Measurements from ENCODE around the gene FAM228B.
"Not testable (repeated sequence)": the region's sequence is repeated elsewhere in the genome, so short reads cannot be mapped to it uniquely, and the experiment has no call there.

The FAM228B gene

GRCh38 chr2:24123195-24123921, at the start of gene FAM228B, which contains the start of gene PFN4:
TSS of gene FAM228B (plus strand) at chr2:24123469. CDS start at chr2:24124362, 893 bp downstream.
TSS of gene PFN4 (minus strand) at chr2:24123334. CDS start at chr2:24122535, 799 bp downstream.
- DNase-seq: peak; percentile 49 to 60

DNA sequence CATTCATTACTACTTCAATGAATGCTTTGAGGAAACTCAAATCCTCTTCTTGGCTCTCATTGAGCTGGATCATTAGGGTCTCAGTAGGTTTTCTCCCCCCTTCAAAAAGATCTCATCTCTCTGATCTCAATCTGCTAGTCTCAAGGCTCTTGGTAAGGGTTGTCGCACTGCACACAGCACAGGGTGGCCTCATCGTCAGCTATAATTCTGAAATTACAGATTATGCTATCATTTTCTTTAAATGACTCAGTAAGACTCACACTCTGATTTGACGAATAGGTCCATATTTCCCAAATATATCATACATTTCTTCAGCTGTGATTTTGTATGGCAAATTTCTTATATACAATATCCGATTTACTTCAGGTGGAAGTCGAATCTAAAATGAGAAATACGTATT, 49.5 kb upstream of the FAM228B start:
- no peak for DNase-seq

DNA sequence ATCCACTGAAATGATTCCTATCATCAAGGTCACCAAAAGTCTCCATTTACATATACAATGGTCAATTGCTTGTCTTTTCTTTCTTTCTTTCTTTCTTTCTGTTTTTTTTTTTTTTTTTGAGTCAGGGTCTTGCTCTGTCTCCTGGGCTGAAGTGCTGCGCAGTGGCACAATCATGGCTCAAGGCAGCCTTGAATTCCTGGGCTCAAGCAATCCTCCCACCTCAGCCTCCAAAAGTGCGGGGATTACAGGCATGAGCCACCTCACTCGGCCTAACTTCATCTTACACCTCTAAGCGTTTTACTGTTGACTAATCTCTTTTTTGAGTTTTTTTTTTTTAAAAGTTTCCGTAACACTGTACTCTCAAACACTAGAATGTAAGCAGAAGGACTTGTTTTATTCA, 48.0 kb upstream of the FAM228B start:
- no peak for DNase-seq

DNA sequence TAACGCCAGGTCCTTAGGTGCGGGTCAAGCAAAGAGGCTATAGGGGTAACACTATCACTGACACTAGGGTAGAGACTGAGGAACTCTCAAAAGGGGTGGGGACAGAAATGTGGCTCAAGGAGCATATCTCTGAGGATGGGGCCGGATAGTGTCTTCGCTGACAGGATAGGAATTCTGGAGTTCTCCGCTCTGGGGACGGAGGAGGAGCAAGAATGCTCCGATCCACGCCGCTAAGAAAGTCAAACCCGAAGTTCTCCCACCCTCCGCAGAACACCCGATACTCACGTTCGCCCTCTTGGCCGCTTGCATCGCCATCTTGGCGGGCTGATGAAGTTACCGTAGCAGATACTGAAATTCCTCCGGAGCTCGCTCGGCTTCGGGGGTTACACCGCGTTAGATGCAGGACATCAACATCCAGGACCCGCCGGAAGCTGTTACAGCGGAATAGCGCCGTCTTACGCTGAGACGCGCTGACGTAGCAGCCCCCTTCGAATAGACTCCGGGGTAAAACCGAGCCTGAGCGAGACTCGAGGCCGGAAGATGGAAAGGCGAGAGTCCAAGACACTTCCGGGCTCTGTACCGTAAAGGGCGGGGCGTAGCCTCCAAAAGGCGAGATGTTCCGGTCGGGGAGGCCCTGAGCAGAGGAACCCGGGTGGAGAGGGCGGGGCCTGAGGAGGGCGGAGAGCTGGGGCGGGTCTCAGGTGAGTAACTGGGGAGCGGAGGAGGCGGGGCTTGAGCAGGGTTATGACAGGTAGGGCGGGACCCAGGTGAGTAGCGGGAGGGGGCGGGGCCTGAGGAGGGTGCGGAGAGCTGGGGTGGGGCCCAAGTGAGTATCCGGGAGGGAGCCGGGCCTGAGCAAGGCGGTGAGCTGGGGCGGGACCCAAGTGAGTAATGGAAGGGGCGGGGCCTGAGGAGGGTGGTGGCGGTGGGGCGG, 47.1 kb upstream of the FAM228B start, which contains the start of gene SF3B6:
TSS of gene SF3B6 (minus strand) at position 412 of the 934 bp plus-strand sequence. CDS start at position 315, 97 bp downstream.
- DNase-seq: peak; percentile 98

- no peak for DNase-seq
Measured at GRCh38 chr2:24076849-24077534, 46.3 kb upstream of the FAM228B start.

DNA sequence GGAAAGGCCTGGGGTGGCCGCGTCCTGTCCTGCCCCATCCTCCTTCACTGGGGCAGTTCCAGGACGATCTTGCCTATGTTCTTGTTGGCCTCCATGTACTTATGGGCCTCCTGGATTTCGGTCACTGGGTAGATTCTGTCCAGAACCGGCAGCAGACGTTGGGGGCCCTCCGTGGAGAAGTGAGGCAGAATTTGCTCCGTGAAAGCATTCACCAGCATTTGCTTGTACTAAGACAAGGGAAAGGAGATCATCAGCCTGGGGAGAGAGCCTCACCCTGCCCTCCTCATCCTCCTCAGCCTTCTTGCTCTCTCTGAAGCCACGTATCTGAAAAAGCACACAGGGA, 45.8 kb upstream of the FAM228B start:
- no peak for DNase-seq

- DNase-seq: no peak
Measured at GRCh38 chr2:24077879-24078278, 45.4 kb upstream of the FAM228B start.

DNA sequence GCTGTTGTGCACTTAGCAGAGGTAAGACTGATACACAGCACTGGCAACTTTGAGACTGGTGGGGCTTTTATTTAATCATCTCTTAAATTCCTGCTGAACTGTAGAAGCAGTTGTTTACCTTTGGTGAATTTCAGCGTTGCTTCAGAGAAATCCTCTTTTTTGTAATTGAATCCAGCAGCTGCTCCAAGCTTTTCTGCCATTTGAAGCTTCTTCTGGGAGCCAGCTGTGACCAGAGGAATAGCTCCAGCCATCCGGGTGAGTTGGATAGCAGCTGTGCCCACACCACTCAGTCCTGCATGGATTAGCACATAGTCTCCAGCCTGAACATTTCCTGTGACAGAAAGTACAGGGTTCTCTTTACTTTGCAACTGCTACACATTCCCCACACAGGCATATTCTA, 42.6 kb upstream of the FAM228B start:
- no peak for DNase-seq

DNA sequence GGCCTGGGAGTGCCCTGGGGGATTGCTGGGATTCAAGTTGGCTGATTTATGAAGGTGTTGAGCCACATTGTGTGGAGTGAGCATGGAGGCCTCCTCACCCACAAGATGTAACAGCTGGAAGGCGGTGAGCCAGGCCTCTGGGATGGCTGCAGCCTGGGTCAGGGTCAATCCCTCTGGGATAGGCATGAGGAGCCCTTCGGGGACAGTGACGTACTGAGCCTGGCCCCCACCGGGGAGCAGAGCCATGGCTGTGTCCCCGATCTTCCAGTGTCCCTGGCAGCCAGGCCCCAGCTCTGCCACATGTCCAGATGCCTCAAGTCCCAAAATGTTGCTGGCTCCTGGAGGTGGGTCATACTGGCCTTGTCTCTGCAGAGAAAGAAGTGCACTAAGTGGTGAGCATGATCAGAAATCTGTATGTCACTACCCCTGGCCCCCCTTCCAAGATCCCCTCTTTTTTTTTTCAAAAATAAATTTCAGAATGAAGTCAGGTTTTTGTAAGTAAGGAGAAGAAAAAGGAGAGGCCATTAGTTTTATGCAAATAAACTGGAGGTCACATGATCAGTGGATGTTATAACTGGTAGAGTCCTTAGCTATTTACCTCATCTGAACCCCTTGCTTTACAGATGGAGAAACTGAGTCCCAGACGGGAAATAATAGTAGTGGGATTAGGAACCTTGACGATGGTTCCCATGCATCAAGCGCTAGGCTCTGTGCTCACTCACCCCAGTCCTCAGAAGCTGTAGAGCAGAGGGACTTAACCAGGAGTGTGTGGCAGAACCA, 40.3 kb upstream of the FAM228B start:
- no peak for DNase-seq

DNA sequence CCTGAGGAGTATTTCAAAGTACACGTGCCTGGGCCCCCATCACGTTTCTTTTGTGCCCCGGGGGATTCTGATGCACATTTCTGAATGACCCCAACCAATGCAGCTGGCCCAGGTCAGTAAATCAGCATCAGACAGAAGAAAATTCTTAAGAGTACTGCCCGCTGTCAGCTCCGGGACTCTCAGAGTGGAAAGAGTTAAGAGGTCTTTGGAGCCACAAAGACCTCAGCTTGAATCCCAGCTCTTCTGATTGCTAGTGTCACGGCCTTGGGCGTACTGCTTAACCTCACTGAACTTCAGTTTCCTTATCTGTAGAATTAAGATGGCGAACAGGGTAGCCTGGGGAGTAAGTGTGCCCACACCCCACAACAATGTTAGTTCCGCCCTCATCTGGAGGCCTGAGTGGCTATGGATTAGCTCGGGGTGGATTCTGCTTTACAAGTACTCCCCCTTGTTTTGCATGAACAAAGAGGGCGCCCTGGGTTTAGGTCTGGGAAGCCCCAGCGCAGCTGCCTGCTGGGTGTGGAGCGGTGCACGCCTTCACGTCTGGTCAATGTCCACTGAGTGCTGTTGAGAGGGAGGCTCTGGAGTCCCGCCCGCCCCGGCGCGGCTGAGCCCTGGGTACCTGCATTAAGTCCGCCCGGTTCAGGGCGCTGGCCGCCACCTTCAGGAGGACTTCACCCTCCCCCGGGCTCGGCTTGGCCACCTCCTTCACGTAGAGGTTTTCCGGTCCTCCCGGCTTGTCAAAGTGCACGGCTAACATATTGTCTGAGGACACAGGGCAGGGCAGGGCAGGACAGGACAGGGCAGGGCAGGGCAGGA, 39.5 kb upstream of the FAM228B start:
- DNase-seq: peak in 1 of 2 donors; percentile 31

- DNase-seq: peak; percentile 87 to 88
Measured at GRCh38 chr2:24084386-24085199, 38.7 kb upstream of the FAM228B start, which contains the start of gene TP53I3. TSS of gene TP53I3 (minus strand) at chr2:24084834. CDS start at chr2:24084326, 508 bp downstream.

- DNase-seq: no peak
Measured at GRCh38 chr2:24085200-24085489, 38.1 kb upstream of the FAM228B start.

- no peak for DNase-seq
Measured at GRCh38 chr2:24086241-24086640, 37.0 kb upstream of the FAM228B start.

DNA sequence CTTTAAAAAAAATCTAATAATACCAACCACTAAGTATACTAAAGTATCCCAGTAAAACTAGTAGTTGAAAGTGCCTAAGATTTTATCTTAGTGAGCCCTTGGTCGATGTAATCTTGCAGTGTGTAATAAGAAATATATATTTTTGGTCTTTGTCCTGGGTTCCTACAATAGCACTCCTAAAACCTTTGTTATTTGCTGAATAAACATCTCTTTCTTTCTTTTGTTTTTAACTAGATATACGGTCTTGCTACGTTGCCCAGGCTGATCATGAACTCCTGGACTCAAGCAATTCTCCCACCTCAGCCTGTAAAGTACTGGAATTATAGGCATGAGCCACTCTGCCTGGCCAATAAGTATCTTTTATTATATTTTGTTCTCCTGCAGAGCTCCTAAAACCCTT, 36.2 kb upstream of the FAM228B start:
- DNase-seq: no peak

- DNase-seq: no peak
Measured at GRCh38 chr2:24088821-24089359, 34.4 kb upstream of the FAM228B start.

DNA sequence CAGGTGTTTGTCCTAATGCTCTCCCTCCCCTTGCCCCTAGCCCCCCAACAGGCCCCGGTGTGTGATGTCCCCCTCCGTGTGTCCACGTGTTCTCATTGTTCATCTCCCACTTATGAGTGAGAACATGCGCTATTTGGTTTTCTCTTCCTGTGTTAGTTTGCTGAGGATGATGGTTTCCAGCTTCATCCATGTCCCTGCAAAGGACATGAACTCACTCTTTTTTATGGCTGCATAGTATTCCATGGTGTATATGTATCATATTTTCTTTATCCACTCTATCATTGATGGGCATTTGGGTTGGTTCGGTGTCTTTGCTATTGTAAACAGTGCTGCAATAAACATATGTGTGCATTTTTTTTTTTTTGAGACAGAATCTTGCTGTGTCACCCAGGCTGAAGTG, 30.0 kb upstream of the FAM228B start:
- DNase-seq: not testable (repeated sequence)

DNA sequence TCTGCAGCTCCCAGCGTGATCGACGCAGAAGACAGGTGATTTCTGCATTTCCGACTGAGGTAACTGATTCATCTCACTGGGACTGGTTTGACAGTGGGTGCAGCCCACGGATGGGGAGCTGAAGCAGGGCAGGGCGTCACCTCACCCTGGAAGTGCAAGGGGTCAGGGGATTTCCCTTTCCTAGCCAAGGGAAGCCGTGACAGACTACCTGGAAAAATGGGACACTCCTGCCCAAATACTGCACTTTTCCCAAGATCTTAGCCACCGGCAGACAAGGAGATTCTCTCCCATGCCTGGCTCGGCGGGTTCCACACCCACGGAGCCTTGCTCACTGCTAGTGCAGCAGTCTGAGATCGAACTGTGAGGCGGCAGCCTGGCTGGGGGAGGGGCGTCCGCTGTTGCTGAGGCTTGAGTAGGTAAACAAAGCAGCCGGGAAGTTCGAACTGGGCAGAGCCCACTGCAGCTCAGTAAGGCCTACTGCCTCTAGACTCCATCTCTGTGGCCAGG, 28.0 kb upstream of the FAM228B start:
- DNase-seq: not testable (repeated sequence)

DNA sequence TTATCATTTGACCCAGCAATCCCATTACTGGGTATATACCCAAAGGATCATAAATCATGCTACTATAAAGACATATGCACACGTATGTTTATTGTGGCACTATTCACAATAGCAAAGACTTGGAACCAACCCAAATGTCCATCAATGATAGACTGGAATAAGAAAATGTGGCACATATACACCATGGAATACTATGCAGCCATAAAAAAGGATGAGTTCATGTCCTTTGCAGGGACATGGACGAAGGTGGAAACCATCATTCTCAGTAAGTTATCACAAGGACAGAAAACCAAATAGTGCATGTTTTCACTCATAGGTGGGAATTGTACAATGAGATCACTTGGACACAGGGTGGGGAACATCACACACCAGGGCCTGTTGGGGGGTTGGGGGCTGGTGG, 22.5 kb upstream of the FAM228B start:
- DNase-seq: not testable (repeated sequence)

DNA sequence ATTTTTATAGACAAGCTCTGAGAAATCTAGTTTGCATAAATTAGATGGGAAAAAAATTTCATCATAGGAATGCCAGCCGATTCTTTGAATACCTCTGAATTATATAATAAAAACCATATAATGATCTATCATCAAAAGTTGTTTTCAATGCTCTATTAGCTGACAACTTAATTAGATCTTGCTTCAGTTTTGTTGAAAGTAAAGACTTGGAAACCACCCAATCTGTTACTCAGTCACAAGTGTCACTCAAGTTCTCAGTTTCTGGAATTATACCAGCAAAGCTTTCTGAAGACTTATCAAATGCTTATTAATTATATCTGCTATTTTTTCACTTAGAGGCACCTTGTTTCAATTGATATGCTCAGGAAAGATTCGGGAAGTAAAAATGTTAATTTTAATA, 21.3 kb upstream of the FAM228B start:
- no peak for DNase-seq

DNA sequence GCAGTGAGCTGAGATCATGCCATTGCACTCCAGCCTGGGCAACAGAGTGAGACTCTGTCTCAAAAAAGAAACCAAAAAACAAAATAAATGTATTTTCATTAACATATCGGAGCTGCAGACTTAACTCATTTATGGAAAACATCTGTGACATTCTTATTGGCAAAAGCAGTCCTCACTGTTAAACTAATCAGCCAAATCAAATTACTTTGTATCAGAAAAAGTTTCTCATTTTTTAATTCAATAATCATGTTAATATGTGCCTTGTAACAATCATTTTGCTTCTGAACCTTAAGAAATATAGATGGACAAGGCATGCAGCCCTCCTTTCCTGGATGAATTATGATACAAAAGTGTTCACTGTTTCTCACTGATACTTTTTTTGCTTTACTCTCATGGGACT, 20.6 kb upstream of the FAM228B start:
- no peak for DNase-seq
